Measurements from ENCODE around the gene CDKAL1. TPM values are rescaled to one million over a fixed set of nuclear protein-coding genes. Genes with fewer than 3 reads are reported as not detected.

The CDKAL1 gene
- total and polyA plus RNA-seq, 9 of the 15 experiments (the other 6 are each of a cell fraction or from before 2014, with no cell fraction given), result 11.2 to 36.3 (median 20.1) TPM

DNA sequence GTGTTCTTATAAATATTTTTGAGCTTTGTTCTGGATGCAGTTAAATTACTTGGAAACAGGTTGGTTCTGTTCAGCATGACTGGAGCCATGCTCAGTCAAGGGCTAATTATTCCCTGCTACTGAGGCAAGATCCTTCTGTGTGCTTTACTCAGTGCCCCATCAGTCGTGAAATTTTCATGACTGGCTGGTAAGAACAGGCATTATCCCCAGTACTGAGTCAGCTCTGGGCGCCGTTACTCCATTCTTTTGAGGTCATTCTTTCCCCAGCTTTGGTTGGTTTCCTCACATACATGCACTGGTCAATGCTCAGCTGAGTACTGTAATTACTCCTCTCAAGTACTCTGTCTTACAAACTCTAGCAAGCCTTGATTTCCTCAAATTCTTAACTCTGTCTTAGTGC is 71.3 kb downstream of the CDKAL1 start:
- Histone ChIP-seq H2AFZ (ENCODE audit: low read depth, low read length) (no peak overlapping the region), H3K4me3 (no peak overlapping the region), H3K36me3 (ENCODE audit: control insufficient read depth, insufficient read depth, low read length) (no peaks in the 10 kb centered on the region), H3K79me2 (ENCODE audit: control insufficient read depth, insufficient read depth, low read length) (no peaks in the 10 kb centered on the region), H3K4me2 (ENCODE audit: insufficient read depth, low read length) (no peak overlapping the region), H4K20me1 (replicated peaks; ENCODE audit: control insufficient read depth, insufficient read depth, low read length) (no peaks in the 10 kb centered on the region), H3K27me3 (ENCODE audit: control insufficient read depth in 2 of 2, insufficient read depth in 2 of 2, low read length in 2 of 2) (no peaks in the 10 kb centered on the region), H3K9me1 (ENCODE audit: control insufficient read depth, insufficient read depth, low read length) (no peaks in the 10 kb centered on the region), H3K4me1 (replicated peaks in 1 of 2; ENCODE audit: control insufficient read depth in 2 of 2, insufficient read depth in 2 of 2, low read length in 2 of 2) (peaks cover 0 to 8% of the 10 kb centered on the region in 2 experiments; a peak in 2 of 5 replicates), H3K27ac (ENCODE audit: extremely low read depth, low read depth, low read length) (no peak overlapping the region), H3K9ac (ENCODE audit: insufficient read depth in 1 of 2, low read depth in 2 of 2, low read length in 2 of 2) (no peak overlapping the region), H3K9me3 (replicated peaks; ENCODE audit: control insufficient read depth, insufficient read depth, low read depth, low read length) (no peaks in the 10 kb centered on the region)
- in situ Hi-C loops (cut with MboI), result no loop called here
- BruUV-seq (replicated peaks), result no TSS peak
- FAIRE-seq, result no peak
- CTCF ChIA-PET (ENCODE audit: low intra/inter-chr PET ratio), result no interaction called here
- WGBS (ENCODE audit: insufficient coverage, low coverage, missing lambda C conversion rate), result 73% methylated on average over 3 of the region's 3 CpGs
- intact Hi-C loops (cut with micrococcal nuclease), result no loop called here
- POLR2A ChIA-PET, result interaction anchor here (0.6 kb wide), 1 partner anchor 30 kb away, joined by 3 read pairs; no protein-coding TSS in a partner anchor
- DNase-seq (ENCODE audit: extremely low read depth in 1 of 4, low spot score in 3 of 4), result no peak
- ATAC-seq, result peak; percentile 39; the same call in 2 of the 3 replicates
- no peak for TF ChIP-seq HMG20B (CRISPR knock-in tag; IDR thresholded peaks at IDR 0.05)
- TF ChIP-seq, protein P1, sequence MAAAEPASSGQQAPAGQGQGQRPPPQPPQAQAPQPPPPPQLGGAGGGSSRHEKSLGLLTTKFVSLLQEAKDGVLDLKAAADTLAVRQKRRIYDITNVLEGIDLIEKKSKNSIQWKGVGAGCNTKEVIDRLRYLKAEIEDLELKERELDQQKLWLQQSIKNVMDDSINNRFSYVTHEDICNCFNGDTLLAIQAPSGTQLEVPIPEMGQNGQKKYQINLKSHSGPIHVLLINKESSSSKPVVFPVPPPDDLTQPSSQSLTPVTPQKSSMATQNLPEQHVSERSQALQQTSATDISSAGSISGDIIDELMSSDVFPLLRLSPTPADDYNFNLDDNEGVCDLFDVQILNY (CRISPR knock-in tag; IDR thresholded peaks at IDR 0.05), result no peak
- no peak for TF ChIP-seq NBN (IDR thresholded peaks at IDR 0.05; ENCODE audit: low read depth)
- TF ChIP-seq, protein P2, sequence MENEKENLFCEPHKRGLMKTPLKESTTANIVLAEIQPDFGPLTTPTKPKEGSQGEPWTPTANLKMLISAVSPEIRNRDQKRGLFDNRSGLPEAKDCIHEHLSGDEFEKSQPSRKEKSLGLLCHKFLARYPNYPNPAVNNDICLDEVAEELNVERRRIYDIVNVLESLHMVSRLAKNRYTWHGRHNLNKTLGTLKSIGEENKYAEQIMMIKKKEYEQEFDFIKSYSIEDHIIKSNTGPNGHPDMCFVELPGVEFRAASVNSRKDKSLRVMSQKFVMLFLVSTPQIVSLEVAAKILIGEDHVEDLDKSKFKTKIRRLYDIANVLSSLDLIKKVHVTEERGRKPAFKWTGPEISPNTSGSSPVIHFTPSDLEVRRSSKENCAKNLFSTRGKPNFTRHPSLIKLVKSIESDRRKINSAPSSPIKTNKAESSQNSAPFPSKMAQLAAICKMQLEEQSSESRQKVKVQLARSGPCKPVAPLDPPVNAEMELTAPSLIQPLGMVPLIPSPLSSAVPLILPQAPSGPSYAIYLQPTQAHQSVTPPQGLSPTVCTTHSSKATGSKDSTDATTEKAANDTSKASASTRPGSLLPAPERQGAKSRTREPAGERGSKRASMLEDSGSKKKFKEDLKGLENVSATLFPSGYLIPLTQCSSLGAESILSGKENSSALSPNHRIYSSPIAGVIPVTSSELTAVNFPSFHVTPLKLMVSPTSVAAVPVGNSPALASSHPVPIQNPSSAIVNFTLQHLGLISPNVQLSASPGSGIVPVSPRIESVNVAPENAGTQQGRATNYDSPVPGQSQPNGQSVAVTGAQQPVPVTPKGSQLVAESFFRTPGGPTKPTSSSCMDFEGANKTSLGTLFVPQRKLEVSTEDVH (IDR thresholded peaks at IDR 0.05; ENCODE audit: low read depth, partially characterized antibody), result no peak
- TF ChIP-seq, protein P3, sequence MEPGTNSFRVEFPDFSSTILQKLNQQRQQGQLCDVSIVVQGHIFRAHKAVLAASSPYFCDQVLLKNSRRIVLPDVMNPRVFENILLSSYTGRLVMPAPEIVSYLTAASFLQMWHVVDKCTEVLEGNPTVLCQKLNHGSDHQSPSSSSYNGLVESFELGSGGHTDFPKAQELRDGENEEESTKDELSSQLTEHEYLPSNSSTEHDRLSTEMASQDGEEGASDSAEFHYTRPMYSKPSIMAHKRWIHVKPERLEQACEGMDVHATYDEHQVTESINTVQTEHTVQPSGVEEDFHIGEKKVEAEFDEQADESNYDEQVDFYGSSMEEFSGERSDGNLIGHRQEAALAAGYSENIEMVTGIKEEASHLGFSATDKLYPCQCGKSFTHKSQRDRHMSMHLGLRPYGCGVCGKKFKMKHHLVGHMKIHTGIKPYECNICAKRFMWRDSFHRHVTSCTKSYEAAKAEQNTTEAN (CRISPR knock-in tag; IDR thresholded peaks at IDR 0.05), result no peak
- TF ChIP-seq ZNF274 (IDR thresholded peaks at IDR 0.05; ENCODE audit: borderline replicate concordance, low read depth, low read length), result no peak
- TF ChIP-seq, protein P4, sequence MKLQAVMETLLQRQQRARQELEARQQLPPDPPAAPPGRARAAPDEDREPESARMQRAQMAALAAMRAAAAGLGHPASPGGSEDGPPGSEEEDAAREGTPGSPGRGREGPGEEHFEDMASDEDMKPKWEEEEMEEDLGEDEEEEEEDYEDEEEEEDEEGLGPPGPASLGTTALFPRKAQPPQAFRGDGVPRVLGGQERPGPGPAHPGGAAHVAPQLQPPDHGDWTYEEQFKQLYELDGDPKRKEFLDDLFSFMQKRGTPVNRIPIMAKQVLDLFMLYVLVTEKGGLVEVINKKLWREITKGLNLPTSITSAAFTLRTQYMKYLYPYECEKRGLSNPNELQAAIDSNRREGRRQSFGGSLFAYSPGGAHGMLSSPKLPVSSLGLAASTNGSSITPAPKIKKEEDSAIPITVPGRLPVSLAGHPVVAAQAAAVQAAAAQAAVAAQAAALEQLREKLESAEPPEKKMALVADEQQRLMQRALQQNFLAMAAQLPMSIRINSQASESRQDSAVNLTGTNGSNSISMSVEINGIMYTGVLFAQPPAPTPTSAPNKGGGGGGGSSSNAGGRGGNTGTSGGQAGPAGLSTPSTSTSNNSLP (IDR thresholded peaks at IDR 0.05; ENCODE audit: borderline replicate concordance, low read depth, low read length), result no peak
- TF ChIP-seq NFATC3 (IDR thresholded peaks at IDR 0.05), result no peak
- TF ChIP-seq PRPF4 (IDR thresholded peaks at IDR 0.05; ENCODE audit: insufficient read depth, low read depth, low read length, poor library complexity, severe bottlenecking), result no peak
- TF ChIP-seq U2AF2 (optimal IDR thresholded peaks at IDR 0.05; ENCODE audit: low read depth, low read length), result no peak
- TF ChIP-seq GTF2F1 (IDR thresholded peaks at IDR 0.05; ENCODE audit: low read depth, low read length), result no peak
- TF ChIP-seq TBP (optimal IDR thresholded peaks at IDR 0.05; ENCODE audit: low read depth, low read length), result no peak
- no peak for TF ChIP-seq CSDE1 (IDR thresholded peaks at IDR 0.05)
- TF ChIP-seq, protein P5, sequence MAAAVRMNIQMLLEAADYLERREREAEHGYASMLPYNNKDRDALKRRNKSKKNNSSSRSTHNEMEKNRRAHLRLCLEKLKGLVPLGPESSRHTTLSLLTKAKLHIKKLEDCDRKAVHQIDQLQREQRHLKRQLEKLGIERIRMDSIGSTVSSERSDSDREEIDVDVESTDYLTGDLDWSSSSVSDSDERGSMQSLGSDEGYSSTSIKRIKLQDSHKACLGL (CRISPR knock-in tag; IDR thresholded peaks at IDR 0.05; ENCODE audit: borderline replicate concordance, poor library complexity, severe bottlenecking), result no peak
- TF ChIP-seq HSF4 (CRISPR knock-in tag; IDR thresholded peaks at IDR 0.05; ENCODE audit: borderline replicate concordance), result no peak

Data from K562 (cell line).